Measurements from ENCODE around the gene MAP2K5. TPM values are rescaled to one million over a fixed set of nuclear protein-coding genes. Genes with fewer than 3 reads are reported as not detected.

Gene MAP2K5
- total RNA-seq, 1 experiment from 2014 or later: 15.0 TPM

GRCh38 chr15:67755264-67755663, 212.8 kb downstream of the MAP2K5 start:
- H3K56ac ChIP-seq (ENCODE audit: insufficient read length, low read depth, low read length): no peak overlapping the region
- H4K8ac ChIP-seq (replicated peaks; ENCODE audit: insufficient read length, low read depth, low read length): no peak overlapping the region
- H3K27ac Mint-ChIP-seq: no peak overlapping the region
- H2BK20ac ChIP-seq (ENCODE audit: low read depth, low read length, poor library complexity, severe bottlenecking): no peak overlapping the region
- no peak overlapping the region for H4K5ac ChIP-seq (ENCODE audit: insufficient read length, low read depth, low read length)
- no peak overlapping the region for H2AFZ ChIP-seq (ENCODE audit: low read length)
- H3K4me1 ChIP-seq (ENCODE audit: insufficient read depth, low read length): peaks cover 3% of the 10 kb centered on the region
- no peaks in the 10 kb centered on the region for H3K27me3 ChIP-seq (ENCODE audit: insufficient read depth, low read length)
- no peak overlapping the region for H3T11ph ChIP-seq (ENCODE audit: low read length)
- H3K79me1 ChIP-seq (ENCODE audit: insufficient read depth, low read depth, low read length, poor library complexity, severe bottlenecking): no peaks in the 10 kb centered on the region
- no peak overlapping the region for H2BK15ac ChIP-seq (ENCODE audit: low read depth, low read length)
- no peak overlapping the region for H3K9ac ChIP-seq (ENCODE audit: extremely low read depth, insufficient read length, low read length)
- no peak for DNase-seq
- no peaks in the 10 kb centered on the region for H3K23me2 ChIP-seq (ENCODE audit: insufficient read length, low read depth, low read length, poor library complexity, severe bottlenecking)
- no peaks in the 10 kb centered on the region; a peak in 2 of 7 replicates for H3K36me3 Mint-ChIP-seq (ENCODE audit: insufficient read depth in 1 of 3, low read depth in 3 of 3)
- no peaks in the 10 kb centered on the region for H3K27me3 Mint-ChIP-seq (ENCODE audit: low read depth)
- no peak overlapping the region for H2BK12ac ChIP-seq (ENCODE audit: insufficient read length, low read depth, low read length)
- no peak for TF ChIP-seq CTCF (conservative IDR thresholded peaks at IDR 0.05)
- H2BK5ac ChIP-seq (ENCODE audit: insufficient read length, low read length): no peak overlapping the region
- no peaks in the 10 kb centered on the region for H3K9me3 Mint-ChIP-seq
- H2AK5ac ChIP-seq (ENCODE audit: insufficient read length, low read length): no peak overlapping the region
- H4K91ac ChIP-seq (ENCODE audit: insufficient read length, low read depth, low read length): no peak overlapping the region
- H3K23ac ChIP-seq (ENCODE audit: insufficient read length, low read depth, low read length): no peak overlapping the region
- H3K14ac ChIP-seq (ENCODE audit: insufficient read depth, low read length): no peak overlapping the region
- peaks cover 7 to 9% of the 10 kb centered on the region in 2 experiments for H3K4me1 Mint-ChIP-seq
- H2BK120ac ChIP-seq (ENCODE audit: low read depth, low read length, poor library complexity, severe bottlenecking): no peak overlapping the region
- no peak overlapping the region for H3K4me2 ChIP-seq (ENCODE audit: insufficient read depth, insufficient read length, low read length)
- WGBS (ENCODE audit: extremely low coverage, insufficient read length, low lambda C conversion rate): no CpG with 5 or more reads among the region's 1 CpG
- H3K18ac ChIP-seq (ENCODE audit: insufficient read length, low read depth, low read length): no peak overlapping the region
- no peak overlapping the region for H3K4ac ChIP-seq (ENCODE audit: low read depth, low read length)
- no peaks in the 10 kb centered on the region for H3K79me2 ChIP-seq (ENCODE audit: insufficient read depth, low read length)
- H3K27ac ChIP-seq (ENCODE audit: insufficient read length, low read depth, low read length): no peak overlapping the region
- H4K20me1 ChIP-seq (ENCODE audit: control insufficient read depth, insufficient read depth, insufficient read length): no peaks in the 10 kb centered on the region
- no peak overlapping the region for H3K4me3 Mint-ChIP-seq
- H3K9me3 ChIP-seq (ENCODE audit: control insufficient read depth, low read depth, low read length): no peaks in the 10 kb centered on the region
